Measurements from ENCODE around the gene PRF1. TPM values are rescaled to one million over a fixed set of nuclear protein-coding genes. Genes with fewer than 3 reads are reported as not detected.
"Not testable (repeated sequence)": the region's sequence is repeated elsewhere in the genome, so short reads cannot be mapped to it uniquely, and the experiment has no call there.

PRF1 gene
- total RNA-seq, 2 donors from 2014 or later: not detected

DNA sequence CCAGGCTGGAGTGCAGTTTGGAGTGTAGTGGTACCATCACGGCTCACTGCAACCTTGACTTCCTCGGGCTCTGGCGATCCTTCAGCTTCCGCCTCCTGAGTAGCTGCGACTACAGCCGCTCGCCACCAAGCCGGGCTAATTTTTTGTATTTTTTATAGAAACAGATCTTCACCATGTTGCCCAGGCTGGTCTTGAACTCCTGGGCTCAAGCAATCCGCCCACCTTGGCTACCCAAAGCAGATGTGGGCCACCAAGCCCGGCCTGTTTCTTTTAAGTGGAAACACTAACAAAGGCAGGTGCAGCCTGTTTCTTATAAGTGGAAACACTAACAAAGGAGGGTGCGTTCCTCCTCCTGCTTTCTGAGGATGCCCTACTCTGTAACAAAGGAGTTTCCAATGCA, 18.2 kb downstream of the PRF1 start:
- Histone ChIP-seq H3K9ac (ENCODE audit: extremely low read depth, low read length, poor library complexity, severe bottlenecking) (no peak overlapping the region), H3K36me3 (ENCODE audit: control insufficient read depth, insufficient read depth, low read length) (no peaks in the 10 kb centered on the region), H3K4me1 (ENCODE audit: control insufficient read depth, insufficient read depth, low read length) (no peaks in the 10 kb centered on the region), H3K4me3 (ENCODE audit: low read length) (no peak overlapping the region), H3K27ac (ENCODE audit: low read depth, low read length) (no peak overlapping the region), H3K27me3 (ENCODE audit: control insufficient read depth, insufficient read depth, low read length, poor library complexity, severe bottlenecking) (no peaks in the 10 kb centered on the region), H3K9me3 (ENCODE audit: control insufficient read depth, low read length) (no peaks in the 10 kb centered on the region)
- Mint-ChIP-seq H3K27me3 (ENCODE audit: insufficient read depth) (peaks cover 1% of the 10 kb centered on the region), H3K4me3 (no peak overlapping the region), H3K36me3 (ENCODE audit: low read depth) (no peaks in the 10 kb centered on the region), H3K4me1 (peaks cover 10% of the 10 kb centered on the region), H3K27ac (no peak overlapping the region), H3K9me3 (no peaks in the 10 kb centered on the region)
- peak; percentile 38 for DNase-seq
- 83 to 86% methylated on average over 11 of the region's 11 CpGs for WGBS, 2 experiments (ENCODE audit: insufficient coverage in 1 of 2, insufficient read length in 1 of 2)
- TF ChIP-seq, protein P1, sequence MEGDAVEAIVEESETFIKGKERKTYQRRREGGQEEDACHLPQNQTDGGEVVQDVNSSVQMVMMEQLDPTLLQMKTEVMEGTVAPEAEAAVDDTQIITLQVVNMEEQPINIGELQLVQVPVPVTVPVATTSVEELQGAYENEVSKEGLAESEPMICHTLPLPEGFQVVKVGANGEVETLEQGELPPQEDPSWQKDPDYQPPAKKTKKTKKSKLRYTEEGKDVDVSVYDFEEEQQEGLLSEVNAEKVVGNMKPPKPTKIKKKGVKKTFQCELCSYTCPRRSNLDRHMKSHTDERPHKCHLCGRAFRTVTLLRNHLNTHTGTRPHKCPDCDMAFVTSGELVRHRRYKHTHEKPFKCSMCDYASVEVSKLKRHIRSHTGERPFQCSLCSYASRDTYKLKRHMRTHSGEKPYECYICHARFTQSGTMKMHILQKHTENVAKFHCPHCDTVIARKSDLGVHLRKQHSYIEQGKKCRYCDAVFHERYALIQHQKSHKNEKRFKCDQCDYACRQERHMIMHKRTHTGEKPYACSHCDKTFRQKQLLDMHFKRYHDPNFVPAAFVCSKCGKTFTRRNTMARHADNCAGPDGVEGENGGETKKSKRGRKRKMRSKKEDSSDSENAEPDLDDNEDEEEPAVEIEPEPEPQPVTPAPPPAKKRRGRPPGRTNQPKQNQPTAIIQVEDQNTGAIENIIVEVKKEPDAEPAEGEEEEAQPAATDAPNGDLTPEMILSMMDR (conservative IDR thresholded peaks at IDR 0.05): no peak

DNA sequence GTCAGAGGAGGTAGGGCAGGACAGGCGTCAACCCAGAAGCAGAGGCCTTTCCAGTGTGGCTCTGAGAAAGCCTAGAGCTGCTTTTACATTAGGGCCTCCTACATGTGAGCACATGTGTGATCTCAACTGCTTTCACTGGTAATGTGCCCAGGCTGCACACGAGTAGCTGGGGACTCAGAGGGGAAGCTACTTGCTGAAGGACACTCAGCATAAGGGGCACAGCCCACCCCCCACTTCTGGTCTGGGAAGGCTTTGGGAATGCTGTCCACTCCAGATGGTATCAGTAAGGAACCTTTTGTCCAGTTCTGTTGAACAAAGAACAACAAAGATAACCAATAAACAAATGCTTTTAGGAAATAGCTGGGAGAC, 18.9 kb downstream of the PRF1 start:
- Histone ChIP-seq H3K27me3 (ENCODE audit: control insufficient read depth, insufficient read depth, low read length, poor library complexity, severe bottlenecking) (no peaks in the 10 kb centered on the region), H3K4me3 (ENCODE audit: low read length) (no peak overlapping the region), H3K27ac (ENCODE audit: low read depth, low read length) (no peak overlapping the region), H3K4me1 (ENCODE audit: control insufficient read depth, insufficient read depth, low read length) (no peaks in the 10 kb centered on the region), H3K36me3 (ENCODE audit: control insufficient read depth, insufficient read depth, low read length) (no peaks in the 10 kb centered on the region), H3K9ac (ENCODE audit: extremely low read depth, low read length, poor library complexity, severe bottlenecking) (no peak overlapping the region), H3K9me3 (ENCODE audit: control insufficient read depth, low read length) (no peaks in the 10 kb centered on the region)
- H3K4me1 Mint-ChIP-seq: peaks cover 10% of the 10 kb centered on the region
- no peaks in the 10 kb centered on the region for H3K9me3 Mint-ChIP-seq
- DNase-seq: peak; percentile 35
- no peaks in the 10 kb centered on the region for H3K36me3 Mint-ChIP-seq (ENCODE audit: low read depth)
- 94 to 100% methylated on average over 1 to 2 of the region's 2 CpGs for WGBS, 2 experiments (ENCODE audit: insufficient coverage in 1 of 2, insufficient read length in 1 of 2)
- H3K27ac Mint-ChIP-seq: no peak overlapping the region
- H3K4me3 Mint-ChIP-seq: no peak overlapping the region
- peaks cover 1% of the 10 kb centered on the region for H3K27me3 Mint-ChIP-seq (ENCODE audit: insufficient read depth)
- TF ChIP-seq, protein P1 (conservative IDR thresholded peaks at IDR 0.05): no peak

DNA sequence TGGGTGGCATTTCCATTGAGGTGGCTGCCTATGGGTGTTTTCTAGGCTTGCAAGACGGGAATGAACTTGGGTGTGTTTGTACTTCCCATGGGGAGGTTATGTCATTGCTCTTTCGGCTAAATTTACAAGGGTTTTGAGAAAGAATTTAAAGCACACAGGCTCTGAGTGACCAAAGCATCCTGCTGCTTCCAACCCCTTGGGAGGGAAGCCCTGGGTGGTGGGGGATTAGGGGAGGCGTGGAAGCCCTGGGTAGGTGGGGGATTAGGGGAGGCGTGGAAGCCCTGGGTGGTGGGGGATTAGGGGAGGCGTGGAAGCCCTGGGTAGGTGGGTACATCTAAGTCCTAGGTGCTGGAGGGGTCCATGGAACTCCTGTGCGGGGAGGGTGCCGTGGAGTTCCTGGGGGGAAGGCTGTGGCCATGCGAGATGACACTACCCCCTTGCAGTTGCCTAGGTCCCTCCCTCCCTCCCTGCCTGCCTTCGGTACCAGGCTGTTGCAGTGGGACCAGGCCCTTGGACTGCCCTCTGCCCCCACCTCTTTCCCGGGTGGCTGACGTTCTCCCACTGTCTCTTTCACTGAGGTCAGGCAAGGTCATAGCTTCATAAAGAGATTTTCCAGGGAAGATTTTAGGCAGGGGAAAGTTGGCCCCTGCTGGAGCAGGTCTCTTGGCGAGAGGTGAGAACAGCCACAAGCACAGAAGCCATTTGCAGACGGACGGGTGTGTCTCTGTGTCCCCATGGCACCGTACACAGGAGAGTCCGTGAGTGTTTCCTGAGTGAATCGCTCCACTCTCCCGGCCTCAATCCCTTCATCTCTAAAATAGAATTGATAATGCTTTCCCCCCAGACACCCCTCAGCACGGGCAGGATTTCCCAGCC, 19.5 kb downstream of the PRF1 start:
- no peak overlapping the region for H3K9ac ChIP-seq (ENCODE audit: extremely low read depth, low read length, poor library complexity, severe bottlenecking)
- H3K4me3 ChIP-seq (ENCODE audit: low read length): no peak overlapping the region
- H3K4me1 ChIP-seq (ENCODE audit: control insufficient read depth, insufficient read depth, low read length): no peaks in the 10 kb centered on the region
- no peaks in the 10 kb centered on the region for H3K9me3 Mint-ChIP-seq
- no peaks in the 10 kb centered on the region for H3K9me3 ChIP-seq (ENCODE audit: control insufficient read depth, low read length)
- no peaks in the 10 kb centered on the region for H3K36me3 Mint-ChIP-seq (ENCODE audit: low read depth)
- no peaks in the 10 kb centered on the region for H3K36me3 ChIP-seq (ENCODE audit: control insufficient read depth, insufficient read depth, low read length)
- peak; percentile 38 for DNase-seq
- H3K27me3 ChIP-seq (ENCODE audit: control insufficient read depth, insufficient read depth, low read length, poor library complexity, severe bottlenecking): no peaks in the 10 kb centered on the region
- no peak overlapping the region for H3K4me3 Mint-ChIP-seq
- peaks cover 10% of the 10 kb centered on the region for H3K4me1 Mint-ChIP-seq
- H3K27ac Mint-ChIP-seq: no peak overlapping the region
- TF ChIP-seq, protein P1 (conservative IDR thresholded peaks at IDR 0.05): no peak
- H3K27me3 Mint-ChIP-seq (ENCODE audit: insufficient read depth): no peaks in the 10 kb centered on the region
- H3K27ac ChIP-seq (ENCODE audit: low read depth, low read length): no peak overlapping the region
- 87 to 92% methylated on average over 10 to 17 of the region's 19 CpGs for WGBS, 2 experiments (ENCODE audit: insufficient coverage in 1 of 2, insufficient read length in 1 of 2)

DNA sequence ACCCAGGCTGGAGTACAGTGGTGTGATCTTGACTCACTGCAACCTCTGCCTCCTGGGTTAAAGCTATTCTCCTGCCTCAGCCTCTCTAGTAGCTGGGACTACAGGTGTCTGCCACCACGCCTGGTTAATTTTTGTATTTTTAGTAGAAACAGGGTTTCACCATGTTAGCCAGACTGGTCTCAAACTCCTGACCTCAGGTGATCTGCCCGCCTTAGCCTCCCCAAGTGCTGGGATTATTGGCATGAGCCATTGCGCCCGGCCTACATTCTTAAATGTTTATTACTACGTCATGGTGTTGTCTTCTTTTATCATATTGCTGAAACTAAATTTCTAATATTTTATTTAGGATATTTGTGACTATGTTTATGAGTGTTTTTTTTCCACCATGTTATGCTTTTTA, 21.4 kb downstream of the PRF1 start:
- not testable (repeated sequence) for H3K9me3 ChIP-seq (ENCODE audit: control insufficient read depth, low read length); H3K9ac ChIP-seq (ENCODE audit: extremely low read depth, low read length, poor library complexity, severe bottlenecking); H3K27me3 Mint-ChIP-seq (ENCODE audit: insufficient read depth); H3K4me1 ChIP-seq (ENCODE audit: control insufficient read depth, insufficient read depth, low read length); H3K4me3 Mint-ChIP-seq; H3K9me3 Mint-ChIP-seq; H3K36me3 ChIP-seq (ENCODE audit: control insufficient read depth, insufficient read depth, low read length); DNase-seq; H3K4me1 Mint-ChIP-seq; H3K4me3 ChIP-seq (ENCODE audit: low read length); H3K27me3 ChIP-seq (ENCODE audit: control insufficient read depth, insufficient read depth, low read length, poor library complexity, severe bottlenecking); H3K27ac Mint-ChIP-seq; H3K27ac ChIP-seq (ENCODE audit: low read depth, low read length); H3K36me3 Mint-ChIP-seq (ENCODE audit: low read depth)
- WGBS, 2 experiments (ENCODE audit: insufficient coverage in 1 of 2, insufficient read length in 1 of 2): 95% methylated on average over 5 of the region's 5 CpGs; no CpG with 5 or more reads in 1 of the 2 experiments
